Fibroblast of mammary gland (primary cell): ENCODE results near the gene CCNB2.
"Not testable (repeated sequence)": the region's sequence is repeated elsewhere in the genome, so short reads cannot be mapped to it uniquely, and the experiment has no call there.

Experiments
- DNase-seq: peaks from one replicate; pipeline ENCODE4 v3.0.0-alpha.2; 2010; ENCODE audit warnings: low read depth
- H3K4me3 ChIP-seq: 2 replicates; pipeline ENCODE4 v1.5.1; 2011; ENCODE audit warnings: low read depth, mild to moderate bottlenecking, low read length, moderate library complexity; ENCODE audit not compliant: control insufficient read depth
- TF ChIP-seq, protein P1 (sequence below): conservative IDR thresholded peaks from 2 replicates; pipeline ENCODE4 v1.5.1; 2011; ENCODE audit warnings: low read depth, low read length, inconsistent platforms; ENCODE audit not compliant: control insufficient read depth, insufficient read depth

Gene CCNB2

DNA sequence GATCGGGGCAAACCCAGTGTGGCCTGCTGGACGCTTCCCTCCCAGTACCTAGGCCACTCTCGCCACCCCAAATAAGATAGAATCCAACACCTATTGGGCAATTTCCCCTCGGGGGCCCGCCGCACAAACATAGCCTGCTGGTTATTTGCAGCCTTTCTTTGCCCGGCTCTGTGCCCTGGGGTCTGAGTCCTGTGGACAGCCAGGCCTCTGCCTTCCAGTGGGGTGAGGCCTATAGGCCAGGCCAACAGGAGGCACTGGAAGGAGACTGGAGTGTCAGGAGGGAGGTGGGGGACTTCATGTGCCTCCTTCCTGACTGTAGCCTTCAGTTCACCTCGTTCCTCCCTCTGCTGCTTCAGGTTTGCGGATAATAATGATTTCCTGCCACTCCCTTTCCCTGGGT lies 54.3 kb downstream of the CCNB2 start:
- H3K4me3 ChIP-seq: no peak overlapping the region
- no peak for DNase-seq
- TF ChIP-seq, protein P1, sequence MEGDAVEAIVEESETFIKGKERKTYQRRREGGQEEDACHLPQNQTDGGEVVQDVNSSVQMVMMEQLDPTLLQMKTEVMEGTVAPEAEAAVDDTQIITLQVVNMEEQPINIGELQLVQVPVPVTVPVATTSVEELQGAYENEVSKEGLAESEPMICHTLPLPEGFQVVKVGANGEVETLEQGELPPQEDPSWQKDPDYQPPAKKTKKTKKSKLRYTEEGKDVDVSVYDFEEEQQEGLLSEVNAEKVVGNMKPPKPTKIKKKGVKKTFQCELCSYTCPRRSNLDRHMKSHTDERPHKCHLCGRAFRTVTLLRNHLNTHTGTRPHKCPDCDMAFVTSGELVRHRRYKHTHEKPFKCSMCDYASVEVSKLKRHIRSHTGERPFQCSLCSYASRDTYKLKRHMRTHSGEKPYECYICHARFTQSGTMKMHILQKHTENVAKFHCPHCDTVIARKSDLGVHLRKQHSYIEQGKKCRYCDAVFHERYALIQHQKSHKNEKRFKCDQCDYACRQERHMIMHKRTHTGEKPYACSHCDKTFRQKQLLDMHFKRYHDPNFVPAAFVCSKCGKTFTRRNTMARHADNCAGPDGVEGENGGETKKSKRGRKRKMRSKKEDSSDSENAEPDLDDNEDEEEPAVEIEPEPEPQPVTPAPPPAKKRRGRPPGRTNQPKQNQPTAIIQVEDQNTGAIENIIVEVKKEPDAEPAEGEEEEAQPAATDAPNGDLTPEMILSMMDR: no peak

DNA sequence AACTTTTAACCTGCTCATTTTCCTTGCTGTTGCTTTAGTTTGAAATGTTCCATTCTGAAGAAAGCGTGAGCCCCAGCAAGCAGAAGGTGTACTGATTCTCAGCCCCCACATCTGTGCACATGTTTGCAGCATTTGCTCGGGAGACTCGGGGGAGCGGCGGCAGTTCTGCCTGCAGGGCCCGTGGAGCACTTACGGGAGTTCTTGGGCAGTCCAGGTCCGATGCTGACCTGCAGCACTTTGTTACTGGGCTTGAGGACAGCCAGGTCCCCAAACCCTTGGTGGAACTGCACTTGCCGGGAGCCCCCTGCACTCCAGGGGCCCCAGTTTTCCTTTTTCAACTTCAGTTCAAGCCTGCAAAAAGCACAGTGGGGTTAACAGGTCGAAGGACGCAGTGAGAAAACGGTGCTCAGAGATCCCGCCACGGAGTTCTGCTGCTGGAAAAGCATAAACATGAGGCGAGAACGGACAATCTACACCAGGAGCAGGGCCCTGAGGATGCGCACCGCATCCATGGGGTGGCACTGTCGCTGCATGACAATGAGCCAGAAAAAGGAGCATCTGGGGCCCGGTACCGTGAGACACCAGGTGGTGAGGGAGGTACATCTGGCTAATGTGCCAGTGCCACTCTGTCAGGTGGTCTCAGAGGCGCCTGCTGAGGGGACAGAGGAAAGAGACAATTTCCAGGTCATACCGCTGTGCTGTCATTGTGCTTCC lies 56.1 kb downstream of the CCNB2 start:
- no peak overlapping the region for H3K4me3 ChIP-seq
- DNase-seq: no peak
- TF ChIP-seq, protein P1: peak; percentile 47

DNA sequence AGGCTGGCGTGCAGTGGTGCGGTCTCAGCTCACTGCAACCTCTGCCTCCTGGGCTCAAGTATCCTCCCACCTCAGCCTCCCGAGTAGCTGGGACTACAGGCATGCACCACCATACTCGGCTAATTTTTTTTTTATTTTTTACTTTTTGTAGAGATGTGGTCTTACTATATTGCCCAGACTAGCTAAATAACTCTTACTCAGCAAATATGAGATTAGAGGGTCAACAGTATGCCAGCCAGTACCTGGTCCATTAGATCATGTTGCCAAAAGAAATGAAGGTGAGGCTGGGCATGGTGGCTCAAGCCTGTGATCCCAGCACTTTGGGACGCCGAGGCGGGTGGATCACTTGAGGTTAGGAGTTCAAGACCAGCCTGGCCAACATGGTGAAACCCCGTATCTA lies 57.1 kb downstream of the CCNB2 start:
- H3K4me3 ChIP-seq, DNase-seq: not testable (repeated sequence)

DNA sequence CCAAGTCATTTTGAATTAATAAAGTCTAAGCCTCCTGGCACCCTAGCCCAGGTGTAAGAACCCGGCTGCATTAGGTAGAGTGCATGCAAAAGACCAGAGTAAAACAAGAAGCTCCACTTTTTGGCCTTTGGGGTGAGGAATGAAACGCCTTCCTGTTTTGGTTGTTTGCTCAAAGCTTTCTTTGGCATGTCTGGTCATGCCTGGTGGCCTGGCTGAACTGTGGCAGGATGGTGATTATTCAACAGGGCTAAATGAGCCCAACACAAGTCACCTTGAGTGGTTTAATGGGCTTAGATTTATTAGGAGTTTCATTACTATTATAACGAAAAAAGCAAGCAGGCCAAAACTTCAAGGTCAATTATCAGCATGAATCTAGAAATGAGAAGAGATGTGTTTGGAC lies 60.8 kb downstream of the CCNB2 start:
- no peak overlapping the region for H3K4me3 ChIP-seq
- TF ChIP-seq, protein P1: no peak
- no peak for DNase-seq

DNA sequence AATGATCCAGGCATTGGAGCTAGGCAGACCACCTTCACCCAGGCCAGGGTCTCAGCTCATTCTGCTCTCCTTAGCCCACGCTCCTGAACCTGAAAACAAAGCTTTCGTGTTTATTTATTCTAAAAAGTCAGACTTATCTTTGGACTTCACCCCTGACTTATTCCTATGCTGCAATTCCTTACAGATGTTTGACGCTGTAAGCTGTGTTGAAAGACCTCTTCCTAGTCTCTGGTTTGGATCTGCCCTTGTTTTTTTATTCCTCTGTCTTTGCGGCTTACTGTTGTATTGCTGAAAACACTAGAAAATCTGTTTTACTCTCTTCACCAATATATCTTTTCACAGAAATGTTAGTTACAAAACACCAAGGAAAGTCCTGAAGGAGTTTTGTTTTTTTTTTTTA lies 61.2 kb downstream of the CCNB2 start:
- H3K4me3 ChIP-seq: no peak overlapping the region
- DNase-seq: peak; percentile 68
- TF ChIP-seq, protein P1: no peak

DNA sequence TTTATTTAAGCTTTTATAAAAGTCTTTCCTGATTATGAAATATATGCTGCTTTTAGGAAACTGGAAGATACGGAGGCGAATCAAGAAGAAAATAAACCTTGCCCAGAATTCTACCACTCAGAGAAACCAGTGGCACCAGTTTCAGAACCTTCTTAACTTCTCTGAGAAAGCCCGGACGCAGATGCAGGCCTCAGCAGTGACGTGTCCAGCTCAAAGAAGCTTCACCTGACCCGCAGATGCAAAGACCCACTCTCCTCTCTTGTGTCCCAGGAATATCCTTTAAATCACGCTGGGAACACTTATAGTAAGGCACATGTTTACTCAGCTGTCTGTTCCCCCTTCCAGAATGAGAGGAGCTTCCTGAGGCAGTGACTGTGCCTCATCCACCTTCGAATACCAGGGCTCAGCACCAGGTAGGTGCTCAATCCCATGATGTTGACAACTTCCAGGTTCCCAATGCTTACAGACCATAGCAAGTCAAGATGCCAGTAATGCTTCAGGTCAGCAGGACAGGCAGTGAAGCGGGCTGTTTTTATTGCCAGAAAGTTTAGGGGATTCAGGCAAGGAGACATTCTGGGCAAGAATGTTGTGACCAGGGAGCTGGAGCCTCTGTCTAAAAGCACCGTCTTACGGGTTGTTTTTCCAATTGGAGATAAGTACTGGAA lies 61.8 kb downstream of the CCNB2 start:
- TF ChIP-seq, protein P1: no peak
- H3K4me3 ChIP-seq: no peak overlapping the region
- DNase-seq: no peak

DNA sequence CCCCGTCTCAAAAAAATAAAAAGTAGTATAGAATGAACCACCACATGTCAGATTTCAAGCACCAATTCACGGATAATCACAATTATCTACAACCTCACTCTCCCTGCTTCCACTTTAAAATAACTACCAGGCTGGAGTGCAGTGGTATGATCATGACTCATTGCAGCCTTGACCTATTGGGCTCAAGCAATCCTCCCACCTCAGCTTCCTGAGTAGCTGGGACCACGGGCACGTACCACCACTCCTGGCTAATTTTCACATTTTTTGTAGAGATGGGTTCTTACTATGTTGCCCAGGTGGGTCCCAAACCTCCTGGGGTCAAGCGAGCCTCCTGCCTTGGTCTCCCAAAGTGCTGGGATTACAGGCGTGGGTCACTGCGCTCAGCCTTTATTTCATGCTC lies 63.6 kb downstream of the CCNB2 start:
- H3K4me3 ChIP-seq: no peak overlapping the region
- TF ChIP-seq, protein P1: no peak
- DNase-seq: peak; percentile 73
